ENCODE data around the gene GHR.

Gene GHR

DNA sequence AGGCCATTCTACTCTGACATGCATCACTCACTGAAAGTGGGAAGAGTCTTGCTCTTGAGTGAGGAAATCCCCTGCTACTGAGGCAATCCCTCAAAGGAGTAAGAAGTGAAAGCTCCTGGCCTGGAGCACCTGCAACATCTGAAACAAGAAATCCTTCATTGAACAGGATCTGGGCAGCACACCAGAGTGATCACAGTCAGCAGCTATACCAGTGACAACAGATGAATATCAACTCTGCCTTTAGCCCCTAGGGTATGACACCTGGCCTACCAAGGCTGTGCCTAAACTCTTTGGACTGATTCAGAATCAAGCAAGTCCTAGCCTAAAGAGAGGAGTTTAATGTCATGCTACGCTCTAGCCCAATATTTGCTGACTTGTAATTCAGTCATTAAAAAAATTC lies 177.2 kb downstream of the GHR start:
- CTCF ChIA-PET: interaction anchor here (0.5 to 0.6 kb wide), 2 partner anchors 312 to 1136 kb away, joined by 4 to 5 read pairs; no protein-coding TSS in a partner anchor
- TF ChIP-seq KLF10 (tag by site-specific recombination; IDR thresholded peaks at IDR 0.05): no peak
- TF ChIP-seq ZNF529 (tag by site-specific recombination; IDR thresholded peaks at IDR 0.05; ENCODE audit: insufficient replicate concordance): no peak
- no peak for TF ChIP-seq ZNF202 (tag by site-specific recombination; IDR thresholded peaks at IDR 0.05; ENCODE audit: borderline replicate concordance)
- TF ChIP-seq, protein P1, sequence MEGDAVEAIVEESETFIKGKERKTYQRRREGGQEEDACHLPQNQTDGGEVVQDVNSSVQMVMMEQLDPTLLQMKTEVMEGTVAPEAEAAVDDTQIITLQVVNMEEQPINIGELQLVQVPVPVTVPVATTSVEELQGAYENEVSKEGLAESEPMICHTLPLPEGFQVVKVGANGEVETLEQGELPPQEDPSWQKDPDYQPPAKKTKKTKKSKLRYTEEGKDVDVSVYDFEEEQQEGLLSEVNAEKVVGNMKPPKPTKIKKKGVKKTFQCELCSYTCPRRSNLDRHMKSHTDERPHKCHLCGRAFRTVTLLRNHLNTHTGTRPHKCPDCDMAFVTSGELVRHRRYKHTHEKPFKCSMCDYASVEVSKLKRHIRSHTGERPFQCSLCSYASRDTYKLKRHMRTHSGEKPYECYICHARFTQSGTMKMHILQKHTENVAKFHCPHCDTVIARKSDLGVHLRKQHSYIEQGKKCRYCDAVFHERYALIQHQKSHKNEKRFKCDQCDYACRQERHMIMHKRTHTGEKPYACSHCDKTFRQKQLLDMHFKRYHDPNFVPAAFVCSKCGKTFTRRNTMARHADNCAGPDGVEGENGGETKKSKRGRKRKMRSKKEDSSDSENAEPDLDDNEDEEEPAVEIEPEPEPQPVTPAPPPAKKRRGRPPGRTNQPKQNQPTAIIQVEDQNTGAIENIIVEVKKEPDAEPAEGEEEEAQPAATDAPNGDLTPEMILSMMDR (tag by site-specific recombination; IDR thresholded peaks at IDR 0.05): no peak
- TF ChIP-seq ZNF670 (tag by site-specific recombination; IDR thresholded peaks at IDR 0.05; ENCODE audit: low read depth): no peak
- no peak for TF ChIP-seq ZNF660 (tag by site-specific recombination; IDR thresholded peaks at IDR 0.05)
- TF ChIP-seq SP7 (tag by site-specific recombination; IDR thresholded peaks at IDR 0.05): no peak
- no peak for TF ChIP-seq KLF7 (tag by site-specific recombination; IDR thresholded peaks at IDR 0.05; ENCODE audit: borderline replicate concordance)
- no peak overlapping the region for H3K4me3 ChIP-seq (ENCODE audit: low read depth, low read length)
- no peaks in the 10 kb centered on the region for H3K36me3 ChIP-seq (ENCODE audit: control insufficient read depth in 2 of 2, insufficient read depth in 1 of 2, low read length in 2 of 2)
- H3K27ac ChIP-seq (ENCODE audit: extremely low read depth, low read depth, low read length): no peak overlapping the region
- no peaks in the 10 kb centered on the region for H3K9me3 ChIP-seq (ENCODE audit: control insufficient read depth, insufficient read depth, low read depth, low read length)
- H3K4me1 ChIP-seq (ENCODE audit: control insufficient read depth, insufficient read depth, low read length): peaks cover 9% of the 10 kb centered on the region
- POLR2A ChIA-PET: no interaction called here

DNA sequence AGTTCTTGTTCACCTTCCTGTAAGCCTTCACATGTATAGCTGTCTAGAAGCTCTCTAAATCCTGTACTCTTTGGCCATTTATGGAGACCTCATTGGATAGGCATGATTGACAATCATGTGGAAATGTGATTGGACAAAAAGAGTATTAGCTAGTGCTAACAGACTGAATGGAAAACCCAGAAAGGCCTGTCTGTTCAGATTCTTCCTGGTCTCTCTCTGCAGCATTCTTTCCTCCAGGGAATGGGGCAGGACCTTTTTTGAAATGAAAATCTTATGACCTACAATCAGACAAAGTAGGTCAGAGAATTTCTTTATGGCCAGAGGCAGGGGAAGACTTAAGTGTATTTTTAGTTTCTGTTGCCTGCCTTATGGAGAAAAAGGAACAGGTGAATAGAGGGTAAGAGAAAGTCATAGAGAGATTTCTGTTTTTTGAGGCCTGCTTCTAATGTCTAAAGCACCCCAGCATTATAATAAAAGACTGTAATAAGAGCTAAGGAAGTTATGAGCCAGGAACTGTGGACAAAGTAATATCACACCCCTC lies 181.0 kb downstream of the GHR start:
- H3K9me3 ChIP-seq (ENCODE audit: control insufficient read depth, insufficient read depth, low read depth, low read length): no peaks in the 10 kb centered on the region
- ChIA-PET POLR2A (no interaction called here), CTCF (interaction anchor here (1.0 kb wide), 1 partner anchor 38 kb away, joined by 3 read pairs; no protein-coding TSS in a partner anchor)
- no peak overlapping the region for H3K27ac ChIP-seq (ENCODE audit: extremely low read depth, low read depth, low read length)
- no peak overlapping the region for H3K4me3 ChIP-seq (ENCODE audit: low read depth, low read length)
- TF ChIP-seq ZNF791 (tag by site-specific recombination; IDR thresholded peaks at IDR 0.05) (no peak), PRDM1 (tag by site-specific recombination; IDR thresholded peaks at IDR 0.05) (no peak), ZNF530 (tag by site-specific recombination; IDR thresholded peaks at IDR 0.05; ENCODE audit: low read depth) (no peak), ZNF211 (tag by site-specific recombination; IDR thresholded peaks at IDR 0.05; ENCODE audit: low read depth) (no peak), ZNF10 (tag by site-specific recombination; IDR thresholded peaks at IDR 0.05) (no peak), SP3 (tag by site-specific recombination; IDR thresholded peaks at IDR 0.05) (no peak), ZNF423 (tag by site-specific recombination; IDR thresholded peaks at IDR 0.05) (no peak), TCF7L2 (IDR thresholded peaks at IDR 0.05; ENCODE audit: borderline replicate concordance, low read depth, low read length) (no peak), MYNN (tag by site-specific recombination; IDR thresholded peaks at IDR 0.05; ENCODE audit: borderline replicate concordance) (no peak), ZNF426 (tag by site-specific recombination; IDR thresholded peaks at IDR 0.05) (no peak), ZNF660 (tag by site-specific recombination; IDR thresholded peaks at IDR 0.05) (no peak), ZNF184 (tag by site-specific recombination; IDR thresholded peaks at IDR 0.05) (no peak)
- no peaks in the 10 kb centered on the region for H3K4me1 ChIP-seq (ENCODE audit: control insufficient read depth, insufficient read depth, low read length)
- H3K36me3 ChIP-seq (ENCODE audit: control insufficient read depth in 2 of 2, insufficient read depth in 1 of 2, low read length in 2 of 2): no peaks in the 10 kb centered on the region

- Histone ChIP-seq H3K4me1 (ENCODE audit: control insufficient read depth, insufficient read depth, low read length) (no peaks in the 10 kb centered on the region), H3K4me3 (ENCODE audit: low read depth, low read length) (no peak overlapping the region), H3K36me3 (ENCODE audit: control insufficient read depth in 2 of 2, insufficient read depth in 1 of 2, low read length in 2 of 2) (no peaks in the 10 kb centered on the region), H3K9me3 (ENCODE audit: control insufficient read depth, insufficient read depth, low read depth, low read length) (no peaks in the 10 kb centered on the region), H3K27ac (ENCODE audit: extremely low read depth, low read depth, low read length) (no peak overlapping the region)
- ChIA-PET CTCF (interaction anchor here (0.5 to 2.4 kb wide), 3 partner anchors 22 to 459 kb away, joined by 3 to 9 read pairs (median 7); partner anchors contain the start of gene GHR), POLR2A (no interaction called here)
- TF ChIP-seq ZNF350 (tag by site-specific recombination; IDR thresholded peaks at IDR 0.05) (no peak), ELK4 (IDR thresholded peaks at IDR 0.05; ENCODE audit: borderline replicate concordance, low read depth, low read length) (no peak), ZNF426 (tag by site-specific recombination; IDR thresholded peaks at IDR 0.05) (no peak), ZNF175 (tag by site-specific recombination; IDR thresholded peaks at IDR 0.05) (no peak), SCRT1 (tag by site-specific recombination; IDR thresholded peaks at IDR 0.05; ENCODE audit: borderline replicate concordance) (no peak), KLF1 (tag by site-specific recombination; IDR thresholded peaks at IDR 0.05) (no peak), ZNF148 (tag by site-specific recombination; IDR thresholded peaks at IDR 0.05; ENCODE audit: borderline replicate concordance) (no peak), ZNF610 (tag by site-specific recombination; IDR thresholded peaks at IDR 0.05; ENCODE audit: borderline replicate concordance) (no peak)
- TF ChIP-seq, protein P2, sequence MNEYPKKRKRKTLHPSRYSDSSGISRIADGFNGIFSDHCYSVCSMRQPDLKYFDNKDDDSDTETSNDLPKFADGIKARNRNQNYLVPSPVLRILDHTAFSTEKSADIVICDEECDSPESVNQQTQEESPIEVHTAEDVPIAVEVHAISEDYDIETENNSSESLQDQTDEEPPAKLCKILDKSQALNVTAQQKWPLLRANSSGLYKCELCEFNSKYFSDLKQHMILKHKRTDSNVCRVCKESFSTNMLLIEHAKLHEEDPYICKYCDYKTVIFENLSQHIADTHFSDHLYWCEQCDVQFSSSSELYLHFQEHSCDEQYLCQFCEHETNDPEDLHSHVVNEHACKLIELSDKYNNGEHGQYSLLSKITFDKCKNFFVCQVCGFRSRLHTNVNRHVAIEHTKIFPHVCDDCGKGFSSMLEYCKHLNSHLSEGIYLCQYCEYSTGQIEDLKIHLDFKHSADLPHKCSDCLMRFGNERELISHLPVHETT (tag by site-specific recombination; IDR thresholded peaks at IDR 0.05): no peak
These were observed 182.3 kb downstream of the GHR start for GRCh38 chr5:42605490-42605889.
